ENCODE results near the gene FBXL7.

DNA sequence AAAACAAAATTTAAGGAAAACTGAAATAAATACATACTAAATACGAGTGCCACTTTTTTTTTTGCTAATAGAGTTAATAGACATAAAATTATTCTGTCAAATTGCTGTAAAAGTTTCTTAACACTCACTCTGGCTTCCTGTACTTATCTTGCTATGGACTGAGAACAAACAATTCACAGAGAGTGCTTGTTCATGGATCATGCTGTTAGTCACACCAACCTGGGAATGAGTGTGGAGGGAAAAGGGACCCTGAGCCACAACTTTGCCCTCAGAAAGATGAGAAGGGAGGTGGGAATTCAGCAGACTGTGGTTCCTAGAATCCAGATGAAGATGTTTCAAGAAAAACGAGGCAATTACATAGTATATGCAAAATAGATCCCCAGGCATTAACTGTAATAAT, 246.9 kb downstream of the FBXL7 start:
- TF ChIP-seq CTCF (conservative IDR thresholded peaks at IDR 0.05 in 1 of 2, IDR thresholded peaks at IDR 0.05 in 1 of 2; ENCODE audit: low read depth in 1 of 2, low read length in 2 of 2) = no peak
- no peak for TF ChIP-seq EZH2 (IDR thresholded peaks at IDR 0.05; ENCODE audit: low read length, missing control alignments)

Measured in fibroblast of lung (primary cell).